Adrenal gland (tissue), 5 donors: ENCODE measurements around the gene BCL11A.

Source experiments
- CTCF ChIP-seq, 6 experiments: fragments of 450-650 bp in 4 of 6; fragments of 200-600 bp in 2 of 6; sonication (generic) in 1 of 6; IDR thresholded peaks; 1 replicate in 5 of 6; 2 replicates in 1 of 6; pipeline versions ENCODE4 v1.5.1 to v1.8.0; 2016 to 2021; ENCODE audit warnings: antibody characterized with exemption in 6 of 6, mild to moderate bottlenecking in 2 of 6, moderate library complexity in 1 of 6
- POLR2A ChIP-seq, 2 donors: fragments of 450-650 bp; IDR thresholded peaks; one replicate each; pipeline ENCODE4 v1.6.1; 2017; ENCODE audit warnings: antibody characterized with exemption in 2 of 2, mild to moderate bottlenecking in 2 of 2, moderate library complexity in 1 of 2
- donor health status: DM: no; HTN: no; CAD: no.

GRCh38 chr2:60433018-60433596 lies 120.3 kb downstream of the BCL11A start:
- TF ChIP-seq CTCF (IDR thresholded peaks at IDR 0.05) (no peak), POLR2A (IDR thresholded peaks at IDR 0.05) (no peak)
